HAP-1 (cell line): ENCODE measurements around the gene NOL9.
A peak's percentile ranks its signal among the peaks of the same experiment; 100 is the strongest.

Experiments used
- DNase-seq, 2 experiments: peaks; one replicate each; pipeline ENCODE4 v3.0.0-alpha.2; 2016 to 2020; ENCODE audit warnings: low spot score in 2 of 2
- H3K27me3 ChIP-seq: fragments of 250-450 bp; sonication (Bioruptor Pico); 2 replicates; pipeline ENCODE4 v1.5.1; 2020; ENCODE audit warnings: low read depth, mild to moderate bottlenecking, moderate library complexity
- H3K36me3 ChIP-seq: fragments of 250-450 bp; sonication (Bioruptor Pico); replicated peaks from 2 replicates; pipeline ENCODE4 v1.5.1; 2020; ENCODE audit warnings: mild to moderate bottlenecking
- H3K4me1 ChIP-seq: fragments of 250-450 bp; sonication (Bioruptor Pico); 2 replicates; pipeline ENCODE4 v1.5.1; 2020; ENCODE audit warnings: mild to moderate bottlenecking
- H3K4me3 ChIP-seq: fragments of 250-450 bp; sonication (Bioruptor Pico); 2 replicates; pipeline ENCODE4 v1.5.1; 2020; ENCODE audit warnings: mild to moderate bottlenecking, moderate library complexity
- H3K9me3 ChIP-seq: fragments of 250-450 bp; sonication (Bioruptor Pico); 2 replicates; pipeline ENCODE4 v1.5.1; 2020; ENCODE audit warnings: mild to moderate bottlenecking, moderate library complexity
- in situ Hi-C: fragments of 300-500 bp; cut with MboI; formaldehyde crosslinking; loops from 3 replicates; pipeline ENCODE4 v1.14.3; 2020; ENCODE audit warnings: low sequenced_read_pairs, inconsistent platforms, mixed read lengths

Gene NOL9

GRCh38 chr1:6584126-6585080 is 30.1 kb upstream of the NOL9 start:
- in situ Hi-C loops = no loop called here
- no peaks in the 10 kb centered on the region for H3K9me3 ChIP-seq
- no peak overlapping the region for H3K4me3 ChIP-seq
- DNase-seq = no peak
- peaks cover 9% of the 10 kb centered on the region for H3K4me1 ChIP-seq
- H3K36me3 ChIP-seq = peaks cover 33% of the 10 kb centered on the region
- H3K27me3 ChIP-seq = no peaks in the 10 kb centered on the region

DNA sequence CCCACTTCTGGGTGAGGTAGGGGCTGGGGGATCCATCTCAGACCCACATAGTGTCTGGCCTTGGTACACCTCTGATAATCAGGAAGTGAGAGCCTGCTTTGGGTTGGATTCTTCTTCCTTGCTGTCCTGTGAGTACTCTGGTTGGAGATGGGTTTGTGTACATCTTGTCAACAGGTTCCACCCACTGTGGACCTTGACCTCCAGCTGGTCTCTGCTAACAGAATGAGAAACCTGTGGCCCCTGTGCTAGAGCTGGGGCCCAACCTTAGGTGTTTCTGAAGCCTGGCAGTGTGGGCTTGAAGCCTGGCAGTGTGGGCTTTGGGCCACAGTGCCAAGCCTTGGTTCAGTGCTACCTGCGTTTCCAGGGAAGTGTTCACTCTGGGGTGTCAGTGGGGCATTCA is 28.1 kb upstream of the NOL9 start:
- no peak for DNase-seq
- peaks cover 11% of the 10 kb centered on the region for H3K4me1 ChIP-seq
- no peaks in the 10 kb centered on the region for H3K9me3 ChIP-seq
- H3K36me3 ChIP-seq = peaks cover 13% of the 10 kb centered on the region
- in situ Hi-C loops = no loop called here
- H3K27me3 ChIP-seq = no peaks in the 10 kb centered on the region
- H3K4me3 ChIP-seq = no peak overlapping the region

- H3K4me1 ChIP-seq = peaks cover 11% of the 10 kb centered on the region
- DNase-seq = no peak
- in situ Hi-C loops = no loop called here
- H3K4me3 ChIP-seq = no peak overlapping the region
- H3K27me3 ChIP-seq = no peaks in the 10 kb centered on the region
- peaks cover 9% of the 10 kb centered on the region for H3K36me3 ChIP-seq
- no peaks in the 10 kb centered on the region for H3K9me3 ChIP-seq
Measured at GRCh38 chr1:6581561-6582305, 27.4 kb upstream of the NOL9 start.

- DNase-seq = peak; percentile 30 to 68
- in situ Hi-C loops = no loop called here
- H3K4me1 ChIP-seq = peaks cover 11% of the 10 kb centered on the region
Measured at GRCh38 chr1:6580593-6581409, 26.5 kb upstream of the NOL9 start.

DNA sequence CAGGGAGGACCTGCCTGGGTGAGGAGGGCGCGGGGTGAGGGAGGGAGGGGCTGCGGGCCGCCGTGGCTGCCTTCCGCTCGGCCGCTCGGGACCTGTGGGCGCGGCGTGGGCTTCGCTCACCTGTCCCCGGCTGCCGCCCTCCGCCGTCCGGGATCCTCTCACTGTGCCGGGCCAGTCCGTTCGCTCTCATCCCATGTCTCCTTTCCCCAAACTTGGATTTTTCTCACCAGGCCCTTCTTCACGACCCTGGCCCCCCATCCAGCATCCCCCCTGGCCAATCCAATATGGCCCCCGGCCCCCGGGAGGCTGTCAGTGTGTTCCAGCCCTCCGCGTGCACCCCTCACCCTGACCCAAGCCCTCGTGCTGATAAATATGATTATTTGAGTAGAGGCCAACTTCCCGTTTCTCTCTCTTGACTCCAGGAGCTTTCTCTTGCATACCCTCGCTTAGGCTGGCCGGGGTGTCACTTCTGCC is 25.8 kb upstream of the NOL9 start:
- no peaks in the 10 kb centered on the region for H3K9me3 ChIP-seq
- H3K4me1 ChIP-seq = peaks cover 11% of the 10 kb centered on the region
- peaks cover 3% of the 10 kb centered on the region; the same call in 1 of the 2 replicates for H3K36me3 ChIP-seq
- peak overlapping the region; percentile 75 for H3K4me3 ChIP-seq
- in situ Hi-C loops = no loop called here
- no peaks in the 10 kb centered on the region for H3K27me3 ChIP-seq
- no peak for DNase-seq

More at GRCh38 chr1:6580593-6581409, 26.5 kb upstream of the NOL9 start:
- Histone ChIP-seq H3K36me3 (peaks cover 6% of the 10 kb centered on the region), H3K27me3 (no peaks in the 10 kb centered on the region), H3K9me3 (no peaks in the 10 kb centered on the region), H3K4me3 (peak overlapping the region; percentile 75)

DNA sequence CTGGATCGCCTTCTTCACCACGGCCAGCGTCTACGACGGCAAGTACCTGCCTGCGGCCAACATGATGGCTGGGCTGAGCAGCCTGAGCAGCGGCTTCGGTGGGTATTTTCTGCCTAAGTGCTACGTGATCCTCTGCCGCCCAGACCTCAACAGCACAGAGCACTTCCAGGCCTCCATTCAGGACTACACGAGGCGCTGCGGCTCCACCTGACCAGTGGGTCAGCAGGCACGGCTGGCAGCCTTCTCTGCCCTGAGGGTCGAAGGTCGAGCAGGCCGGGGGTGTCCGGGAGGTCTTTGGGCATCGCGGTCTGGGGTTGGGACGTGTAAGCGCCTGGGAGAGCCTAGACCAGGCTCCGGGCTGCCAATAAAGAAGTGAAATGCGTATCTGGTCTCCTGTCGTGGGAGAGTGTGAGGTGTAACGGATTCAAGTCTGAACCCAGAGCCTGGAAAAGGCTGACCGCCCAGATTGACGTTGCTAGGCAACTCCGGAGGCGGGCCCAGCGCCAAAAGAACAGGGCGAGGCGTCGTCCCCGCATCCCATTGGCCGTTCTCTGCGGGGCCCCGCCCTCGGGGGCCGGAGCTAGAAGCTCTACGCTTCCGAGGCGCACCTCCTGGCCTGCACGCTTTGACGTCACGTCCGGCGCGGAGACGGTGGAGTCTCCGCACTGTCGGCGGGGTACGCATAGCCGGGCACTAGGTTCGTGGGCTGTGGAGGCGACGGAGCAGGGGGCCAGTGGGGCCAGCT is 25.2 kb upstream of the NOL9 start, which contains the start of gene ZBTB48:
TSS of gene ZBTB48 (plus strand) at position 621 of the 745 bp plus-strand sequence. CDS start 616 bp downstream, outside the sequence.
- in situ Hi-C loops = no loop called here
- H3K4me1 ChIP-seq = peaks cover 11% of the 10 kb centered on the region
- H3K4me3 ChIP-seq = peak within 1 kb of the TSS; percentile 75

DNA sequence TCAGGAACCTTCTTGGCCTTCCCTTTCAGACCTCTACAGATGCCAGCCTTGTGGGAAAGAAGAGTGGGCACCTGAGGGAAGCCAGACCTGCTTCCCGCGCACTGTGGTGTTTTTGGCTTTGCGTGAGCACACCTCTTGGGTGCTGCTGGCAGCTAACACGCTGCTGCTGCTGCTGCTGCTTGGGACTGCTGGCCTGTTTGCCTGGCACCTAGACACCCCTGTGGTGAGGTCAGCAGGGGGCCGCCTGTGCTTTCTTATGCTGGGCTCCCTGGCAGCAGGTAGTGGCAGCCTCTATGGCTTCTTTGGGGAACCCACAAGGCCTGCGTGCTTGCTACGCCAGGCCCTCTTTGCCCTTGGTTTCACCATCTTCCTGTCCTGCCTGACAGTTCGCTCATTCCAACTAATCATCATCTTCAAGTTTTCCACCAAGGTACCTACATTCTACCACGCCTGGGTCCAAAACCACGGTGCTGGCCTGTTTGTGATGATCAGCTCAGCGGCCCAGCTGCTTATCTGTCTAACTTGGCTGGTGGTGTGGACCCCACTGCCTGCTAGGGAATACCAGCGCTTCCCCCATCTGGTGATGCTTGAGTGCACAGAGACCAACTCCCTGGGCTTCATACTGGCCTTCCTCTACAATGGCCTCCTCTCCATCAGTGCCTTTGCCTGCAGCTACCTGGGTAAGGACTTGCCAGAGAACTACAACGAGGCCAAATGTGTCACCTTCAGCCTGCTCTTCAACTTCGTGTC is 24.5 kb upstream of the NOL9 start:
- DNase-seq = no peak
- Histone ChIP-seq H3K4me1 (peaks cover 11% of the 10 kb centered on the region), H3K4me3 (no peak overlapping the region), H3K27me3 (no peaks in the 10 kb centered on the region), H3K36me3 (peaks cover 3% of the 10 kb centered on the region; the same call in 1 of the 2 replicates), H3K9me3 (no peaks in the 10 kb centered on the region)
- in situ Hi-C loops = no loop called here

More for the DNA sequence above, 25.2 kb upstream of the NOL9 start, which contains the start of gene ZBTB48:
- DNase-seq = peak; percentile 94 to 99
- Histone ChIP-seq H3K27me3 (no peaks in the 10 kb centered on the region), H3K9me3 (no peaks in the 10 kb centered on the region), H3K36me3 (peaks cover 3% of the 10 kb centered on the region; the same call in 1 of the 2 replicates)

GRCh38 chr1:6577831-6578525 is 23.7 kb upstream of the NOL9 start:
- Histone ChIP-seq H3K36me3 (peaks cover 3% of the 10 kb centered on the region; the same call in 1 of the 2 replicates), H3K4me3 (no peak overlapping the region), H3K4me1 (peaks cover 11% of the 10 kb centered on the region), H3K27me3 (no peaks in the 10 kb centered on the region), H3K9me3 (no peaks in the 10 kb centered on the region)
- in situ Hi-C loops = no loop called here
- DNase-seq = no peak

DNA sequence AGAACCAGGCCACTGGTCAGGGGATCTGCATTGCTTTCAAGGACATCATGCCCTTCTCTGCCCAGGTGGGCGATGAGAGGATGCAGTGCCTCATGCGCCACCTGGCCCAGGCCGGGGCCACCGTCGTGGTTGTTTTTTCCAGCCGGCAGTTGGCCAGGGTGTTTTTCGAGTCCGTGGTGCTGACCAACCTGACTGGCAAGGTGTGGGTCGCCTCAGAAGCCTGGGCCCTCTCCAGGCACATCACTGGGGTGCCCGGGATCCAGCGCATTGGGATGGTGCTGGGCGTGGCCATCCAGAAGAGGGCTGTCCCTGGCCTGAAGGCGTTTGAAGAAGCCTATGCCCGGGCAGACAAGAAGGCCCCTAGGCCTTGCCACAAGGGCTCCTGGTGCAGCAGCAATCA is 20.5 kb upstream of the NOL9 start:
- DNase-seq = no peak
- Histone ChIP-seq H3K9me3 (no peaks in the 10 kb centered on the region), H3K4me1 (peaks cover 3% of the 10 kb centered on the region; the same call in 1 of the 2 replicates), H3K36me3 (no peaks in the 10 kb centered on the region), H3K27me3 (peaks cover 11% of the 10 kb centered on the region), H3K4me3 (no peak overlapping the region)
- in situ Hi-C loops = no loop called here

DNA sequence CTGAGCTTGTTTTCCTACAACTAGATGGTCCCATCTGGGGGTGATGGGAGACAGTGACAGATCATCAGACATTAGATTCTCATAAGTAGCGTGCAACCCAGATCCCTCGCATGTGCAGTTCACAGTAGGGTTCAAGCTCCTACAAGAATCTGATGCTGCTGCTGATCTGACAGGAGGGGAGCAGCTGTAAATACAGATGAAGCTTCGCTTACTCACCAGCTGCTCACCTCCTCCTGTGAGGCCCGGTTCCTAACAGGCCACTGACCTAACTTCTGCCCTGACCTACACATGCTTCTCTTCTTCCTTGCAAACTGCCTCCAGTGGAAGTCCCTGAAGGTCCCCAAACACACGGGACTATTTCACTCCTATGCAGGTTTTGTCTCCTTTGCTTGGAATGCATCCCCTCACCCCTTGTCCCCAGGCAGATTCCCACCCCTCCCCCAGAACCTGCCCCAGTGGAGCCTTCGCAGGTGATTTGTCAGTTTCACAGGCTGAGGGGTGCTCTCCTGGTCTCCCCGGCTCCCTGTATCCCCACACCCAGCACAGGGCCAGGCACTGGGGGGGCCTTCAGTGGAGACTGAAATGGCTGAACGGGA is 19.8 kb upstream of the NOL9 start:
- in situ Hi-C loops = no loop called here
- DNase-seq = no peak
- H3K9me3 ChIP-seq = no peaks in the 10 kb centered on the region

DNA sequence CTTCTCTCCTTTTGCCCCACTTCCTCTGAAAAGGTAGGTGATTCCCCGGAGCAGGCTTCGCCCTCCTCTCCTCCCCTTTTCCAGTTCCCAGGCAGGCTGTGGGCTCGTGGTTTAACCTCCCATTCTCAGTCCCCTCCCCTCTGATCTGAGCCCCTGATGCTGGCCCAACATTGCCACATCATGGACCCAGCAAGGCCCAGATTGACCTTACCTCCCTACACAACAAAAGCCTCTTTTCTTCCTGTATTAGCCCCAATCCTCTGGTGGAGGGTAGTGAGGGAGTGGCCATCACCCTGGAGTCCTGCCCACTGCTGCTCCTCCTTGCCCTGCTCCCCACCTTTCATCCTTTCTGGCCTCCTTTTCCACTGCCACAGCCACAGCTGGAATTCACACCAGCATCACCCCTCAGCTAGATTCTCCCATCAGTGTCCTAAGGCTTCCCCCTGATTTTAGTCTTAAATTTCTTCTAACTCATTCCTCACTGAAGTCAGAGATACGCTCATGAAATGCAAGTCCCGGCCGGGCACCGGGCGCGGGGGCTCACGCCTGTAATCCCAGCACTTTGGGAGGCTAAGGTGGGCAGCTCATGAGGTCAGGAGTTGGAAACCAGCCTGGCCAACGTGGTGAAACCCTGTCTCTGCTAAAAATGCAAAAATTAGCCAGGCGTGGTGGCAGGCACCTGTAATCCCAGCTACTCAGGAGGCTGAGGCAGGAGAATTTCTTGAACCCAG is 18.5 kb upstream of the NOL9 start:
- Histone ChIP-seq H3K4me1 (no peaks in the 10 kb centered on the region), H3K4me3 (no peak overlapping the region), H3K9me3 (no peaks in the 10 kb centered on the region), H3K36me3 (no peaks in the 10 kb centered on the region), H3K27me3 (peaks cover 18% of the 10 kb centered on the region)
- in situ Hi-C loops = no loop called here
- DNase-seq = no peak

More for the DNA sequence above, 19.8 kb upstream of the NOL9 start:
- peaks cover 17% of the 10 kb centered on the region for H3K27me3 ChIP-seq
- no peaks in the 10 kb centered on the region for H3K4me1 ChIP-seq
- no peaks in the 10 kb centered on the region for H3K36me3 ChIP-seq
- H3K4me3 ChIP-seq = no peak overlapping the region
